ENCODE results near the gene TP53.

The TP53 gene

GRCh38 chr17:7700510-7700909, 13.2 kb upstream of the TP53 start:
- H2AFZ ChIP-seq (ENCODE audit: low read depth, low read length, severe bottlenecking): no peak overlapping the region
- no peaks in the 10 kb centered on the region for H3F3A ChIP-seq (ENCODE audit: insufficient read depth)
- no peaks in the 10 kb centered on the region for H3K79me2 ChIP-seq (ENCODE audit: insufficient read depth, low read length)
- H3K9me3 ChIP-seq (ENCODE audit: insufficient read depth, low read length): no peaks in the 10 kb centered on the region
- H3K4me2 ChIP-seq (ENCODE audit: low read depth, low read length, poor library complexity, severe bottlenecking): no peak overlapping the region
- no peaks in the 10 kb centered on the region for H3K27me3 ChIP-seq (ENCODE audit: low read length)
- no peak overlapping the region for H3K4me3 ChIP-seq (ENCODE audit: insufficient read depth, low read length, poor library complexity, severe bottlenecking)
- no peaks in the 10 kb centered on the region for H3K9me2 ChIP-seq (replicated peaks; ENCODE audit: insufficient read depth, low read length)
- H3K27ac ChIP-seq (ENCODE audit: low read depth, low read length): no peak overlapping the region
- no peaks in the 10 kb centered on the region for H4K20me1 ChIP-seq (ENCODE audit: low read depth, low read length)
- H3K36me3 ChIP-seq (ENCODE audit: low read length): no peaks in the 10 kb centered on the region
- H3K9ac ChIP-seq (ENCODE audit: low read length): no peak overlapping the region
- TF ChIP-seq CTCF (IDR thresholded peaks at IDR 0.05; ENCODE audit: insufficient read depth, low read length, poor library complexity, severe bottlenecking) (no peak), EZH2phosphoT487 (conservative IDR thresholded peaks at IDR 0.05; ENCODE audit: low read length) (no peak)

- Histone ChIP-seq H2AFZ (ENCODE audit: low read depth, low read length, severe bottlenecking) (no peak overlapping the region), H3K9me2 (replicated peaks; ENCODE audit: insufficient read depth, low read length) (no peaks in the 10 kb centered on the region), H3K27me3 (ENCODE audit: low read length) (no peaks in the 10 kb centered on the region), H3K9me3 (ENCODE audit: insufficient read depth, low read length) (no peaks in the 10 kb centered on the region), H3K9ac (ENCODE audit: low read length) (no peak overlapping the region), H3K4me3 (ENCODE audit: insufficient read depth, low read length, poor library complexity, severe bottlenecking) (no peak overlapping the region), H3K27ac (ENCODE audit: low read depth, low read length) (no peak overlapping the region), H3K79me2 (ENCODE audit: insufficient read depth, low read length) (no peaks in the 10 kb centered on the region), H3F3A (ENCODE audit: insufficient read depth) (no peaks in the 10 kb centered on the region), H4K20me1 (ENCODE audit: low read depth, low read length) (no peaks in the 10 kb centered on the region), H3K36me3 (ENCODE audit: low read length) (no peaks in the 10 kb centered on the region), H3K4me2 (ENCODE audit: low read depth, low read length, poor library complexity, severe bottlenecking) (no peak overlapping the region)
- TF ChIP-seq CTCF (IDR thresholded peaks at IDR 0.05; ENCODE audit: insufficient read depth, low read length, poor library complexity, severe bottlenecking): no peak
- no peak for TF ChIP-seq EZH2phosphoT487 (conservative IDR thresholded peaks at IDR 0.05; ENCODE audit: low read length)
These were observed 10.7 kb upstream of the TP53 start for GRCh38 chr17:7697828-7698588.

GRCh38 chr17:7695586-7695985, 8.3 kb upstream of the TP53 start:
- H4K20me1 ChIP-seq (ENCODE audit: low read depth, low read length): no peaks in the 10 kb centered on the region
- TF ChIP-seq EZH2phosphoT487 (conservative IDR thresholded peaks at IDR 0.05; ENCODE audit: low read length): no peak
- TF ChIP-seq CTCF (IDR thresholded peaks at IDR 0.05; ENCODE audit: insufficient read depth, low read length, poor library complexity, severe bottlenecking): no peak
- no peak overlapping the region for H3K4me3 ChIP-seq (ENCODE audit: insufficient read depth, low read length, poor library complexity, severe bottlenecking)
- no peak overlapping the region for H3K27ac ChIP-seq (ENCODE audit: low read depth, low read length)
- no peaks in the 10 kb centered on the region for H3K27me3 ChIP-seq (ENCODE audit: low read length)
- H3K79me2 ChIP-seq (ENCODE audit: insufficient read depth, low read length): no peaks in the 10 kb centered on the region
- no peak overlapping the region for H3K9ac ChIP-seq (ENCODE audit: low read length)
- no peaks in the 10 kb centered on the region for H3K9me3 ChIP-seq (ENCODE audit: insufficient read depth, low read length)
- no peak overlapping the region for H2AFZ ChIP-seq (ENCODE audit: low read depth, low read length, severe bottlenecking)
- no peak overlapping the region for H3K4me2 ChIP-seq (ENCODE audit: low read depth, low read length, poor library complexity, severe bottlenecking)
- H3K9me2 ChIP-seq (replicated peaks; ENCODE audit: insufficient read depth, low read length): no peaks in the 10 kb centered on the region
- no peaks in the 10 kb centered on the region for H3K36me3 ChIP-seq (ENCODE audit: low read length)
- H3F3A ChIP-seq (ENCODE audit: insufficient read depth): no peaks in the 10 kb centered on the region
